ENCODE measurements around the gene RNPEPL1. TPM values are rescaled to one million over a fixed set of nuclear protein-coding genes. Genes with fewer than 3 reads are reported as not detected.
"Not testable (repeated sequence)": the region's sequence is repeated elsewhere in the genome, so short reads cannot be mapped to it uniquely, and the experiment has no call there.

RNPEPL1 gene
- total RNA-seq, 2 experiments from 2014 or later = 124 TPM

DNA sequence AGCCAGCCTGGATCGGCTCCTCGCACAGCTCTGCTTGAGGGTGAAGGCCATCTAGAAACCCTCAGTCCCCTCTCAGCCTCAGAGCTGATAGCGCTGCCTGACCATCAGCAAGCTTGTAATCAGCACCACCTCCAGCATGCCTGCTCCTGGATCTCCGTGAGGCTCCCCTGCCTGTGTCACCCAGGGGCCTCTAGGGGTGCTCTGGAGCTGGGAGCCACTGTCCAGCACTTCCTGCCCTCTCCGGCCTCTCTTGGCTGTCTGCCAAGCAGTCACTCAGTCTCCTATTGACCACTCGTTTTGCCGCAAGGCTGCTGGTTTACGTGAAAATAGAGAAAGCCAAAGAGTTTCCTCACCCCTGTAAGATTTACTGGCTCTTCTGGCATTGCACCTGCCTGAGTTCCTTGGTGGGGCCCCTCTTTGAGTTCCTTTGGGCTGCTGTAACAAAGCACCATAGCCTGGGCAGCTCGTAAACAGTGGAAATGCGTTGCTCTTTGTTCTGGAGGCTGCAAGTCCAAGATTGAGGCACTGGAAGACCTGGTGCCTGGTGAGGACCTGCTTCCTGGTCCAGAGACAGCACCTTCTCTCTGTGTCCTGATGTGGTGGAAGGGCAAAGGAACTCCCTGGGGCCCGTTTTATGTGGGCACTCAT, 36.1 kb downstream of the RNPEPL1 start:
- no peak overlapping the region for H3K27ac Mint-ChIP-seq
- ATAC-seq (ENCODE audit: low read depth) (no peak), DNase-seq (peak; percentile 26)

DNA sequence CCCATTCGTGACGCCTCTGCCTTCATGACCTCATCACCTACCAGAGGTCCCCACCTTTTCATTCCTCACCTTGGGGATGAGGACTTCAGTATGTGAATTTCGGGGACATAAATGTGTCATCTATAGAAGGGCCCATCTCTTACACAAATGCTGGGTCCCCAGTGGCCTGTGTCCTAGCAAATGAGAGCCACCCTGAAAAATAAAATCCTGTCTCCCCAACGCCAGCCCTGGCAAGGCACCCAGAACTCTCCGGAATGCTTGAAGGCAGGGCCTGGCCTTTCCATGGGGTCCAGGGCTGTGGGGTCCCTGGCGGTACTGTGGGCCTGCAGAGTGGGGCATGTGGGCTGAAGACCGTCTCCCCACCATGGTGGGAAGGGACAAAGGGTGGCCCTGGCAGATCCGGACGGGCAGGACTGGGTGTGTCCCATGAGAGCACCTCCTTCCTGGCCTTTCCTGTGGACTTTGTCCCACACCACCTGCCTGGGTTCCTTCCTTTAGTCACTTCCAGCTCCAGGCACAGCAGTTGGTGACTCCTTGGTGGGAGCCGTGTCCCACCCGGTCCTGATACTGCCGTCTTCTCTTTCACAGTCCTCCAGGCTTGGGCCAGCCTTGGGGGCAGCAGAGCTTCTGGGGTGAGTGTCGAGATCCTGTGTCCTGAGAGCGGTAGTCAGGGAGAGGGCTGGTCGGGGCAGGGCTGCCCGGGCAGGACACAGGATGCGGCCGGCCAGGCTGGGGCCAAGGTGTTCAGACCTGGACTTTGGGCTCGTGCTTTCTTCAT, 36.8 kb downstream of the RNPEPL1 start:
- ATAC-seq (ENCODE audit: low read depth) (no peak), DNase-seq (peak; percentile 24)
- Mint-ChIP-seq H3K4me1 (peaks cover 3% of the 10 kb centered on the region), H3K36me3 (no peaks in the 10 kb centered on the region), H3K27ac (peak overlapping the region; percentile 56), H3K9me3 (no peaks in the 10 kb centered on the region), H3K27me3 (no peaks in the 10 kb centered on the region), H3K4me3 (no peak overlapping the region)
- POLR2A ChIA-PET = interaction anchor here (0.8 kb wide), 1 partner anchor 17 kb away, joined by 3 read pairs; no protein-coding TSS in a partner anchor

More for the DNA sequence above, 36.1 kb downstream of the RNPEPL1 start:
- H3K27me3 Mint-ChIP-seq = no peaks in the 10 kb centered on the region
- H3K36me3 Mint-ChIP-seq = no peaks in the 10 kb centered on the region
- POLR2A ChIA-PET = interaction anchor here (0.8 kb wide), 1 partner anchor 16 kb away, joined by 3 read pairs; no protein-coding TSS in a partner anchor
- no peaks in the 10 kb centered on the region for H3K9me3 Mint-ChIP-seq
- H3K4me1 Mint-ChIP-seq = peaks cover 1% of the 10 kb centered on the region
- no peak overlapping the region for H3K4me3 Mint-ChIP-seq

DNA sequence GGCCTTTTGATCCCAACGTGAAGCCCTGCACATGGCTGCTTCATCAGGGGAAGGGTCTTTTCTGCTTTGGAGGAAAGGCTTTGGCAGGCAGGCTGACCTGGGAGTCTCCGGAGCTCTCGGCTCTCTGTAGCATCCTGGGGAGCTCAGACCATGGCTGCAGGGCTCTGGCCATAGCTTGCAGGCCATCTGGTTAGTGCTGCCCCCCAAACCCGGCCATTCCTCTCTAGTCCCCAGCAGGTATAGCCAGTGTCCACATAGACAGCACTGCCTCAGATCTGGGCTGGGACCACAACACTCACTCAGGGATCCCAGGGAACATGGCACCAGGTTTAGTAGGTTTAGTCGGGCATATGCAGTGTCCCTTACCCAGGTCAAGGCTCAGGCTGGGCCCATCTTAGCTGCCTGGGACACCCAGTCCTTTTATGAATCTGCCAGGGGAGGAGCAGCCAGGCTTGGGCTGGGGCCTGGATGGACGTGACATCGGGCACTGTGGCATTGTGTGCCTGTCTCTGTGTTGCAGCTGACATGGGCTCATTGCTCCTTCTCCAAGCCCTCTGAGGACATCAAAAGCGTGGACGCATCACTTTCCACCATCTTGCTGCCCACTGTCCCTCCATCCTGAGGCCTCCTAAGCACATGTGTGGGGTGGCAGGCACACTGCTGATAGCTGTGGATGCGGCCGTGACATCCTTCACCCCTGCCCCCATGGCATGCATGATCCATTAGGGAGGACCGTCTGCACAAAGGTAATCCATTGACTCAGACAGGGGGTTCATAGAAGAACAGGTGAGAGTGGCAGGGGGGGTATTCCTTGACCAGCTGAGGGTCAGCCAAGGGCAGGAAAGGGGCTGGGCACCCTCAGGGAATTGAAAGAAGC, 37.8 kb downstream of the RNPEPL1 start:
- H3K9me3 Mint-ChIP-seq = no peaks in the 10 kb centered on the region
- H3K27ac Mint-ChIP-seq = no peak overlapping the region
- H3K4me1 Mint-ChIP-seq = peaks cover 3% of the 10 kb centered on the region
- POLR2A ChIA-PET = interaction anchor here (0.6 kb wide), 1 partner anchor 52 kb away, joined by 3 read pairs; no protein-coding TSS in a partner anchor
- DNase-seq (peak; percentile 17), ATAC-seq (ENCODE audit: low read depth) (no peak)
- H3K4me3 Mint-ChIP-seq = no peak overlapping the region
- H3K27me3 Mint-ChIP-seq = no peaks in the 10 kb centered on the region
- H3K36me3 Mint-ChIP-seq = no peaks in the 10 kb centered on the region

DNA sequence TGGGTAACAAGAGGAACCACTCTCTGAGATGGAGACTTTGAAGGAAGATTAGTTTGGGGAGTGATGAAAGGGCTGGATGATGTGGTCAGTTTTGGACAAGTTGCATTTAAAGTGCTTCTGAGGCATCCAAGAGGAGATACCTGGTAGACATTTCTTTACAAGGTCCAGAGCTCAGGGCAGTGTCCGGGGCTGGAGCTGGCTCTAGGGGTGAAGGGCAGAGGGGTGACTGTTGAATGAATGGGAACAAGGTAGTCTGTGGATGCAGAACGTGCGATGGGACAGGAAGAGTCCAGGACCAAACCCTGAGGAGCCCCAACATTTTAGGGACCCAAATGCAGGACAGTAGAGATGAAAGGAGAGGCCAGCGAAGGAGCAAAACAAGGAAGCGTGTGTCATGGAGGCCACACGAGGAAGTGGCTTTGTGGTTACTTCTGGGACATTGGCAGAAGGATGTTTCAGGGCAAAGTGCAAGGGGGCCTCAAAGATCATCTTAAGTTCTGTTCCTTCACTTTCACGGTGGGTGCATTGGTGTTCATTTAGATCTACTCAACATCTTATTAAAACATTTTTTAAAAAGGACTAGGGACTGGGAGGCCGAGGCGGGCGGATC, 43.4 kb downstream of the RNPEPL1 start:
- Mint-ChIP-seq H3K9me3 (peaks cover under 1% of the 10 kb centered on the region), H3K4me3 (no peak overlapping the region), H3K4me1 (peaks cover 23% of the 10 kb centered on the region), H3K27me3 (no peaks in the 10 kb centered on the region), H3K36me3 (peaks cover 16% of the 10 kb centered on the region), H3K27ac (no peak overlapping the region)
- DNase-seq (peak; percentile 47), ATAC-seq (ENCODE audit: low read depth) (peak; percentile 34)
- POLR2A ChIA-PET = interaction anchor here (2.2 to 3.6 kb wide), 3 partner anchors 12 to 46 kb away, joined by 18 to 48 read pairs (median 19); partner anchors contain the start of genes CAPN10 and GPR35

DNA sequence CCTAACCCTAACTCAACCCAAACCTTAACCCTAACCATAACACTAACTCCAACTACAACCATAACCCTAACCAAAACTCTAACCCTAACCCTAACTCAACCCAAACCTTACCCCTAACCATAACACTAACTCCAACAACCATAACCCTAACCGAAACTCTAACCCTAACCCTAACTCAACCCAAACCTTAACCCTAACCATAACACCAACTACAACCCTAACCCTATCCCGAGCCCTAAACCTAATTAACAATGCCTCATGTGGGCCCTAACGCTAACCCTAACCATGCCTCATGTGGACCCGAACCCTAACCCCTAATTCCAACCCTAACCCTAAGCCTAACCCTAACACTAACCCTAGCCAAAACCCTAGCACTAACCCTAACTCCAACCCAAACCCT, 45.5 kb downstream of the RNPEPL1 start:
- peaks cover 24% of the 10 kb centered on the region for H3K4me1 Mint-ChIP-seq
- peaks cover 27% of the 10 kb centered on the region for H3K36me3 Mint-ChIP-seq
- DNase-seq (no peak), ATAC-seq (ENCODE audit: low read depth) (no peak)
- H3K27ac Mint-ChIP-seq = no peak overlapping the region
- POLR2A ChIA-PET = interaction anchor here (3.6 kb wide), 1 partner anchor 10 kb away, joined by 48 read pairs; the partner anchor contains the start of gene GPR35
- no peak overlapping the region for H3K4me3 Mint-ChIP-seq
- H3K27me3 Mint-ChIP-seq = no peaks in the 10 kb centered on the region
- peaks cover 5% of the 10 kb centered on the region for H3K9me3 Mint-ChIP-seq

DNA sequence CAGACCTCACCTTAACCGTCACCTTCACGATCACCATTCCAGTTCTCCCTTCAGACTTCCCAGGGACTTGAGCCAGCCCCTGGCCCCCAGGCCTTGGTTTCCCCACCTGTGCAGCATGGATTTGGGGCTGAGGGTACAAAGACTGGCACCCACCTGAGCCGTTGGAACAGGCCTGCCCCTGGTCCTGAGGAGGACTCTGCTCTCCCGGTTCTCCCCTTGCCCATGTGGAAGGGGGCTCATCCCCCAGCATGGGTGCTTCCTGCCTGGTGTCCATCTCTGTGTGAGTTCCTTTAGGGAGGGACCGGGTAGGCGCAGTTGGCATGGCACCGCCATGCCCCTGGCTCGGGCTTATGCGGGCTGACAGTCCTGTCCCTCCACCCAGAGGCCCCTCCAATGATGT, 46.1 kb downstream of the RNPEPL1 start:
- Mint-ChIP-seq H3K27me3 (no peaks in the 10 kb centered on the region), H3K36me3 (peaks cover 32% of the 10 kb centered on the region), H3K9me3 (peaks cover 7% of the 10 kb centered on the region), H3K4me3 (no peak overlapping the region), H3K4me1 (peaks cover 23% of the 10 kb centered on the region), H3K27ac (no peak overlapping the region)
- peak; percentile 22 for DNase-seq
- POLR2A ChIA-PET = no interaction called here
- ATAC-seq (ENCODE audit: low read depth) = no peak

DNA sequence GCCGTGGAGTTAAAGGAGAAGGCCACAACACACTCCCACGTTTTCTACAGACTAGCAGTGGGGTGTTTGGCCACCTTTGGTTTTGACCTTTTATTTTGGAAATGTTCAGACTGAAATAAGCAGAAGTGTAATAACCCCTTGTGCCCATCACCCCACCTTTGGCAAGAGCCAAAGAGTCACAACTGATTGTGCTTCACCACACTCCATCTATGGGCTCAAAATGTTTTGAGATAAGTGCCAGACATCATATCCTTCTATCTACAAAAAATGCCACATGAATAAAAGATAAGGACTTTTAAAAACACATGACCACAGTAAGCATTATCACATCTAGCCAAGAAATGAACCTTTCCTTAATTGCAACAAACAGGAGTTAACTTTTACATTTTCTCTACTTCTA, 47.1 kb downstream of the RNPEPL1 start:
- POLR2A ChIA-PET = no interaction called here
- Mint-ChIP-seq H3K27me3 (no peaks in the 10 kb centered on the region), H3K4me1 (peaks cover 26% of the 10 kb centered on the region), H3K27ac (no peak overlapping the region), H3K36me3 (peaks cover 34% of the 10 kb centered on the region), H3K9me3 (peaks cover 7% of the 10 kb centered on the region), H3K4me3 (no peak overlapping the region)
- ATAC-seq (ENCODE audit: low read depth) = no peak
- no peak for DNase-seq

DNA sequence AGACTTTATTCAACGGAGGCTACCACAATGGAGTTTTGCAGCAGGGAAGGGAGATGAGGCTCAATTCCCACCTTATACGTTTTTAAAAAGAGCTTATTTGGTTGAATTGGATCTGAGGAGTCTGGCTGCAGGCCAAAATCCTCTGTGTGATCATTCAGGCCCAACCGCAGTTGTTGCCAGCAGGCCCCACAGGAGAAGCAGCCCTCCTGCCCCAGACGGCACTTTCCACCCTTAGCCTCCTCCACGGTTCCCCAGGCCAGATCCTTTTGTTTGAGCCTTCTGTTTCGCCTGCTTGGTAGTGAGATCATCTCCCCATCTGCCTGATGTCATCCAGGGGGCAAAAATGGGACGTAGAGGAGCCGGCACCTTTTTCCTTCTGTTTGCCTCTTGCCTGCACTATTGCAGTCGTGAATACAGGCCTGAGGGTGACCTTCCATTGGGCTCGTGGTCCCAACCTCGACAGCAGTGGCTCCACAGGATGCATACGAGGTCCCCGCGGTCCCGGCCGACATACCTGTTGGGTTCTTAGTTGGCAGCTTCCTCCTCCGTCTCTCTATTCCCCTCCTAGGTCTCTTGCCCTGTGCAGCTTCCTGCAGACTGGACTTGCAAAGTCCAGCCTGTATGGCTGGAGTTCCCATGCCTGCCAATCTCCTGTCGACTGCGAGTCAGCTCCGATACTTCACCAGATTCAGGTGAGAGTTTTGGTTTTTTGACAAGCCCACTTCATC, 47.7 kb downstream of the RNPEPL1 start:
- Mint-ChIP-seq H3K4me1 (peaks cover 30% of the 10 kb centered on the region), H3K27me3 (no peaks in the 10 kb centered on the region), H3K27ac (no peak overlapping the region), H3K4me3 (no peak overlapping the region), H3K36me3 (peaks cover 34% of the 10 kb centered on the region), H3K9me3 (peaks cover 7% of the 10 kb centered on the region)
- DNase-seq (peak; percentile 23), ATAC-seq (ENCODE audit: low read depth) (no peak)
- POLR2A ChIA-PET = no interaction called here

DNA sequence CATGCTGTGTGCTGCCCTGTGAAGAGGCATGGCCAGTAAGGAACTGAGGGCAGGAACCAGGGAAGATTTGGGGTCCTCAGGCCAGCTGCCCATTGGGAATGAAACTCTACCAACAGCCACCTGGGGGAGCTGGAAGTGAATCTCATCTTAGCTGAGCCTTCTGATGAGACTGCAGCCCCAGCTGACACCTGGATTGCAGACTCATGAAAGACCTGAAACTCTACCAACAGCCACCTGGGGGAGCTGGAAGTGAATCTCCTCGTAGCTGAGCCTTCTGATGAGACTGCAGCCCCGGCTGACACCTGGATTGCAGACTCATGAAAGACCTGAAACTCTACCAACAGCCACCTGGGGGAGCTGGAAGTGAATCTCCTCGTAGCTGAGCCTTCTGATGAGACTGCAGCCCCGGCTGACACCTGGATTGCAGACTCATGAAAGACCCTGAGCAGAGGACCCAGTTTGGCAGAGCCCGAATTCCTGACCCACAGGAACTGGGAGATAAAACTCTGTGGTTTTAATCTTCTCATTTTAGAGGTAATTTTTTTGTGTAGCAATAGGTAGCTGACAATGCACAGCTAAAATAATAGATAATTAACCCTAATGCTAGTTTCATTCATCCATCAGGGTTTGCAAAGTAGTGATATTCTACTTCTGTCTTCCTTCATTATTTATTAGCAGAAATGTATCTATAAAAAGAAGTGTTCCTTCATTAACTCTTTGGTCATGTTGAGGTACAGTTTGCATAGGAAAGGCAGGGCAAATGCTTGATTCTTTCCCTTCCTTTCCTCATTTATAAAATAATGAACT, 48.8 kb downstream of the RNPEPL1 start:
- Mint-ChIP-seq H3K36me3 (peaks cover 26% of the 10 kb centered on the region), H3K27ac (peak overlapping the region; percentile 23), H3K4me1 (peaks cover 31% of the 10 kb centered on the region)
- not testable (repeated sequence) for H3K4me3 Mint-ChIP-seq; DNase-seq; H3K9me3 Mint-ChIP-seq; ATAC-seq (ENCODE audit: low read depth); H3K27me3 Mint-ChIP-seq
- POLR2A ChIA-PET = interaction anchor here (0.8 to 1.0 kb wide), 2 partner anchors 8 to 31 kb away, joined by 6 read pairs; partner anchors contain the start of genes CAPN10 and GPR35

DNA sequence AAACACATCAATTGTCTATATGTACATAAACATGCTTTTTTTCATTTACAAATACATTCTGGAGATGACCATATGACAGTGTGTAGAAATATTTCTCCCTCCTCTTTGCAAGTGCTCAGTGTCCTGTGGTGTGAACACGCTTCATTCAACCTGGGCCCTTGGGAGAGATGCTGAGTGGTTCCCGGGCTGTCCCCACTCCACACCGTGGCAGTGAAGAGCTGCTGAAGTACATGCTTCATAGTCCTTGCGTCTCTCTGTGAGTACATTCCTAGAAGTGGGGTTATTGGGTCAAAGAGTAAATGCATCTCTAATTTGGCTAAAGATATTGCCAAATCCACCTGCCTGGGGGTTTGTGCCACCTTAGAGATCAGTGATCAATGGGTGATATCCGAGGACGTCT, 50.5 kb downstream of the RNPEPL1 start:
- Mint-ChIP-seq H3K4me1 (peaks cover 40% of the 10 kb centered on the region), H3K27ac (no peak overlapping the region), H3K36me3 (peaks cover 27% of the 10 kb centered on the region), H3K4me3 (no peak overlapping the region), H3K9me3 (peaks cover 7% of the 10 kb centered on the region), H3K27me3 (no peaks in the 10 kb centered on the region)
- ATAC-seq (ENCODE audit: low read depth) (no peak), DNase-seq (no peak)
- POLR2A ChIA-PET = interaction anchor here (1.4 kb wide), 1 partner anchor 58 kb away, joined by 3 read pairs; no protein-coding TSS in a partner anchor

DNA sequence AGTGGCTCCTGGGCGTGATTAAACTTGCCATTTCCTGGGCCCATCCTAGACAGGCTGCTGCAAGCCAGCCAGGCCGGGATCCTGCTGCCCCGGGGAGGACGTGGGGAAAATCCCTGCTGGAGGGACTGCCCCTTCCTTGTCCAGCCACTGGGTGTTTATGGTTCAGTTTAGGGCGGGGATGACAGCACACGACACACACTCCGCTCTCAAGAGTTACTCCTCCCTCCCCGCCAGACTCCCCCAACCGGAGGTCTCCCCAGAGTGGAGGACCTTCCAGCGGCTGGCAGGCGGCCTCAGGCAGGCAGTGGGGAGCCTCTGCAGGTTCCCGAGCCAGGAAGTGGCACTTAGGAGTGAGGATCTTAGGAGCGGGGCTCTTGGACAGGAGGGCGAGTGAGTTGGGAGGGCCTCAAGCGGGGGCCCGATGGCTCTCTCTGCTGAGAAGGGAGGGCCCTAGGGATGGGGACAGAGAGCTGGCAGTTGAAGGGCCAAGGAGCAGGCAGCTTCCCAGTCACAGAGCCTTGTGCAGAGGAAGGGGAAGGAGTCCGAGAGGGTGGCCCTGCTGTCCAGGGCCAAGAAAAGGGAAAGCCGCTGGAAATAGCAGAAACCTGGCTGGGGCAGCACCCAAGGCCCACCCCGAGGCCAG, 51.3 kb downstream of the RNPEPL1 start:
- peaks cover 46% of the 10 kb centered on the region for H3K4me1 Mint-ChIP-seq

More for the DNA sequence above, 51.3 kb downstream of the RNPEPL1 start:
- Mint-ChIP-seq H3K27me3 (no peaks in the 10 kb centered on the region), H3K4me3 (no peak overlapping the region), H3K9me3 (peaks cover 7% of the 10 kb centered on the region), H3K27ac (peak overlapping the region; percentile 57), H3K36me3 (peaks cover 27% of the 10 kb centered on the region)
- ATAC-seq (ENCODE audit: low read depth) (no peak), DNase-seq (peak; percentile 30)
- POLR2A ChIA-PET = interaction anchor here (4.1 kb wide), 1 partner anchor 33 kb away, joined by 61 read pairs; the partner anchor contains the start of gene CAPN10
